Activated T-cell treated with anti-CD3 and anti-CD28 coated beads, Interleukin-2, amount 50 U/mL, for 48 hours (primary cell): ENCODE measurements around the gene PPP2R3B.
A peak's percentile ranks its signal among the peaks of the same experiment; 100 is the strongest.
"Not testable (repeated sequence)": the region's sequence is repeated elsewhere in the genome, so short reads cannot be mapped to it uniquely, and the experiment has no call there.

Source experiments
- DNase-seq, 2 experiments: peaks; one replicate each; pipeline ENCODE4 v3.0.0-alpha.2; 2020

Gene PPP2R3B, protein sequence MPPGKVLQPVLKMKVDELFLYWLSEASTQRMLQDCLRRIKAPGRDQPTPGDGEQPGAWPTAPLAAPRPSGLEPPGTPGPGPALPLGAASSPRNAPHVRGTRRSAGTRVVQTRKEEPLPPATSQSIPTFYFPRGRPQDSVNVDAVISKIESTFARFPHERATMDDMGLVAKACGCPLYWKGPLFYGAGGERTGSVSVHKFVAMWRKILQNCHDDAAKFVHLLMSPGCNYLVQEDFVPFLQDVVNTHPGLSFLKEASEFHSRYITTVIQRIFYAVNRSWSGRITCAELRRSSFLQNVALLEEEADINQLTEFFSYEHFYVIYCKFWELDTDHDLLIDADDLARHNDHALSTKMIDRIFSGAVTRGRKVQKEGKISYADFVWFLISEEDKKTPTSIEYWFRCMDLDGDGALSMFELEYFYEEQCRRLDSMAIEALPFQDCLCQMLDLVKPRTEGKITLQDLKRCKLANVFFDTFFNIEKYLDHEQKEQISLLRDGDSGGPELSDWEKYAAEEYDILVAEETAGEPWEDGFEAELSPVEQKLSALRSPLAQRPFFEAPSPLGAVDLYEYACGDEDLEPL

GRCh38 chrX:386768-387575 is at the start of gene PPP2R3B:
Gene PPP2R3B (minus strand): TSS chrX:386907. CDS start chrX:386691, 216 bp downstream.
- peak; percentile 95 to 98 for DNase-seq

- no peak for DNase-seq
These were observed 48.9 kb upstream of the PPP2R3B start for GRCh38 chrX:435536-436122.

DNA sequence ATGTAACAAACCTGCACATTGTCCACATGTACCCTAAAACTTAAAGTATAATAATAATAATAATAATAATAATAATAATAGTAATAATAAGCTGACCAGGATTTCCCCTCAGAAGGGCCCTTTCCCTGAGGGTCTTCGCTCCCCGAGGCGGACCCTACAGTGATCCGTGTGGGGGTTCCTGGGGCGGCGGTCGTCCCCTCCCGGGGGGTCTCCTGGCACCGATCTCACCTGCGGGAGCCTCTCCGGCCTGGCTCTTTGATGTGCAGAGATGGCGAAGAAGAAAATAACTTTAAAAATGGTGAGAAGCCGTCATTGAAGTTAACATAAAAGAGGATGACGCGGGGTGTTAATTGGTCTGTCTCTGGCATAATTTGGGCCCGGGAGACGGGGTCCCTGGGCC is 48.2 kb upstream of the PPP2R3B start:
- no peak for DNase-seq

- no peak for DNase-seq
These were observed 47.1 kb upstream of the PPP2R3B start for GRCh38 chrX:433771-434170.

- DNase-seq, result not testable (repeated sequence)
These were observed 46.0 kb upstream of the PPP2R3B start for GRCh38 chrX:432666-433065.

DNA sequence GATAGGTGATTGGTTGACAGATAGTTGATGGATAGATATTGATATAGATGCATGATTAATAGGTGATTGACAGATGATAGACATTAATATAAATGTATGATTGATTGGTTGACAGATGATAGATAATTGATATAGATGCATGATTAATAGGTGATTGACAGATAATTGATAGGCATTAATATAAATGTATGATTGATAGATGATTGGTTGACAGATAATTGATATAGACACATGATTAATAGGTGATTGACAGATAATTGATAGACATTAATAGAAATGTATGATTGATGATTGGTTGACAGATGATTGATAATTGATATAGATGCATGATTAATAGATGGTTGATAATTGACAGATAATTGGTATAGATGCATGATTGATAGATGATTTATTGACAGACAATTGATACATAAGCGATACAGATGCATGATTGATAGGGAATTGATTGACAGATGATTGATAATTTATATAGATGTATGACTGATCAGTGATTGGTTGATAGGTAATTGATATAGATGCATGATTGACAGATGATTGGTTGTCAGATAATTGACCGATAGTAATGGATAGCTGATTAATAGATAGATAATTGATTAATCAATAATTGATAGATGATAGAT is 44.9 kb upstream of the PPP2R3B start:
- no peak for DNase-seq

DNA sequence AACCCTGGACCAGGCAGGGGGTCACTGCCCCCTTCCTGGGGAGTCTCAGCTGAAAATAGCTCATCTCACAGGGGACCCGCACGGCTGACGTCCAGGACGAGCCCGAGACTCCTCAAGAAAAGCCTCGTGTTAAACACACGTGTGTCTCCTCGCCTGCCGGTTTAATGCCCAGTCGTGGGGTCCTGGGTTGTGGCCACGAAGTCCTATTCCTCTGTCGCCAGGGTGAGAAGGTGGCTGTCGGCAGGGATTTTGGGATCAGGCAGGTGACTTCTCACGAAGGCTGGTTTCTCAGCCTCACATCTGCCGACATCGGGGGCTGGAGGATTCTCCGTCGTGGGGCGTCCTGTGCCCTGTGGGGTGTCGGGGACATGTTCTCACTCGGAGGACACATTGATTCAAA is 44.3 kb upstream of the PPP2R3B start:
- no peak for DNase-seq

- no peak for DNase-seq
These were observed 42.6 kb upstream of the PPP2R3B start for GRCh38 chrX:429266-429825.

- DNase-seq, result peak in 1 of 2 experiments; percentile 26
These were observed 41.4 kb upstream of the PPP2R3B start for GRCh38 chrX:427812-428725.

- DNase-seq, result no peak
These were observed 40.2 kb upstream of the PPP2R3B start for GRCh38 chrX:426881-427280.

DNA sequence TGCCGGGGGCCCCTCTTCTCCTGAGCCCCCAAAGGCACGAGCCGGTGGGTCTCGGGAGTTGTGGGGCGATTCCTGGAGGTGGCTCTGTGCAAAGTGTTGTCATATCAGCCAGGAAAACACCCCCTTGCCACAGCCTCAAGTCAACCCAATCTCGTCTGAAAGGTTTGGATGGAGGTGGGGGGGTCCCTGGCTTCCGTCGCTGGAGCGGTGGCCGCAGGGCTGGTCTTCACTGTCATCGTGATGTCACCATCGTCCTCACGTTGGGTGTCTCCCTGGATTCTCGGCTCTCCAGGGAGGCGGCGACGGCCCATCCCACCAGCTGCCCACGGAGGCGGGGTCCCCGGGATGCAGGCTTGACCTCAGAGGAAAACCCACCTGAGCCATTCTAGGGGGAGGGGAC is 38.3 kb upstream of the PPP2R3B start:
- no peak for DNase-seq

DNA sequence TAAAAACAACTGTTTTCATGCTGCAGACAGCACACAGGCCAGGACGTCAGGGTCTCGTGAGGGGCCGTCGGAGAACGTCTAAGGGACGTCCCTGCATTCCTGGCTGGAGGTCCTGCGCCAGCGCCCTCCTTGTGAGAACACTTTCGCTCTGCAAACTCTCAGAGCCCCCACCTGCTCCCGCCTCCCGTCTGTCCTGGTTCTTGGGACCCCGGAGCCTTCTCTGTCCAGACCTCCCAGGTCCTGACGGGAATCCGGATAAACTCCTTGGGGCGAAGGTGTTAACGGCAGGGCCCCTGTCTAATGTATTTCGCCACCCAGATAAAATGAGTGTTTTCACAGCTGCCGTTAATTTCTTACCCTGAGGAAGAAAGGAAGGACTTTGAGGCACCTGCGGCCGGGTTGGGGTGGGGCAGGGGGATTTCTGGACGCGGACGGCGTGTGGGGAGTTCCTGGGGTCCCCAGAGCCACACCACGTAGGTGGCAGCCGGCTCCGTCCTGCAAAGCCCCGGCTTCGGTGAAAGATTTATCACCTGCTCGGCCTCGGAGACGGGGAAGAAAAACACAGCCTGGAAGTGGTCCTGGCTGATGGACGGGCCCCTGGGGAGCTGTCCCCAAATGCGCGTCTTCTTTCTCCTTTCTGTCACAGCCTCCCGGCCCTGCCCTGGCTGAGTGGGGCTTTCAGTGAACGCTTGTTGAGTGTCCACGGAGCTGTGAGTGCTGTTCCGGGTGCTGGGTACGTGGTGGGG is 35.1 kb upstream of the PPP2R3B start:
- no peak for DNase-seq

DNA sequence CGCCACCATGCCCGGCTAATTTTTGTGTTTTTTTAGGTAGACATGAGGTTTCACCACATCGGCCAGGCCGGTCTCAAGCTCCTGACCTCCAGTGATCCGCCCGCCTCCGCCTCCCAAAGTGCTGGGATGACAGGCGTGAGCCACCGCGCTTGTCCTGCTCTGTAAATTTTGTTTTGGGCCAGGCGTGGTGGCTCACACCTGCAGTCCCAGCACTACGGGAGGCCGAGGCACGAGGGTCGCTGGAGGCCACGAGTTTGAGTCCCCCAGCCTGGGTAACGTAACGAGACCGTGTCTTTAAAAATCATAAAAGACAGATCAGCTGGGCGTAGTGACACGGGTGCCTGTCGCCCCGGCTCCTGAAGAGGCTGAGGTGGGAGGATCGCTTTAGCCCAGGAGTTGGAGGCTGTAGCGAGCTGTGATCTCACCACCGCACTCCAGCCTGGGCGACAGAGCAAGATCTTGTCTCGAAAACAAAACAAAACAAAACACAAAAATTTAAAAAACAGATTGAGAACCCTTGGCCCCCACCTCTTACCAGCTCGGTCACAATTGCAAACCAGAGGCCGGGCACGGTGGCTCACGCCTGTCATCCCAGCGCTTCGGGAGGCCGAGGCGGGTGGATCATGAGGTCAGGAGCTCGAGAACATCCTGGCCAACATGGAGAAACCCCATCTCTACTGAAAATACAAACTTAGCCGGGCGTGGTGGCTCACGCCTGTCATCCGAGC is 34.0 kb upstream of the PPP2R3B start:
- no peak for DNase-seq

- no peak for DNase-seq
These were observed 32.4 kb upstream of the PPP2R3B start for GRCh38 chrX:418927-419729.

- not testable (repeated sequence) for DNase-seq
These were observed 28.8 kb upstream of the PPP2R3B start for GRCh38 chrX:415498-415897.

DNA sequence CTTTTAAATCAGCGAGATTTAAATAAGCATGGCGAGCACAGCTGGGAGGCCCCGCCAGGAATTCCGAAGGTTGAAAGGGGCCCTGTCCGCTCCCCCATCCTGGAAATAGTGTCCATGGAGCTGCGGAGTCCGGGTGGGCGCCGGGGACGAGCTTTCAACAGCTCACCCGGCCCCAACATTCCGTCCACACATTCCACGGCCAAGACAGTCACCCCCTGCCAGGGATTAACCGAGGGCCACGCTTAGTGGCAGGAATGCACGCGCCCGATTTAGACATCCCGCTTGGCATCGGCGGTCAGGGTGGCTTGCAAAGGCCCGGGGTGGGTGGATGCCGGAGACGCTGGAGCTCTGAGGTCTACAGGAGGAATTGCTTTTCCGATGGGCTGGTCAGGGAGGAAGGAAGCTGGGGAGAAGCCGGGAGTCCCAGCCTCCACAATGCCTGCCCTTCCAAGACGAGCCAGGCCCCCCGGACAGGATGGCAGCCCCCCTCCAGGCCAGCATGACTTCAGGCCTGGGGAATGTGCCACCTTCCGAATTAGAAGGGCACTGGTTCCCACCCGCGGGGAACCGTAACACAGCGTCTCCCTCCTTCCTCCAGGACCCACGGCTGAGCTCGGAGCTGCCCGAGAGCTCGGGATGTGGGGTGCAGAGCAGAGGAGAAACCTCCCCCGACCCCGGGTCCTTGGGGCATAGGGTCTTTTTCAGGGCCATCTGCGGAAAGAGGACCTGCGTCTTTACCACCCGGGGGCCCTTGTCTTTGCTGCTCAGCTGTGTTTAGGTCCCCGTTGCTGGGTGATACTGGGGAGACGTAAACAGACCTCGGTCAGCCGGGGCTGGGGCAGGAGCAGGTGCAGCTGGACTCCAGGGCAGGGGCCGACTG is 26.9 kb upstream of the PPP2R3B start:
- no peak for DNase-seq

DNA sequence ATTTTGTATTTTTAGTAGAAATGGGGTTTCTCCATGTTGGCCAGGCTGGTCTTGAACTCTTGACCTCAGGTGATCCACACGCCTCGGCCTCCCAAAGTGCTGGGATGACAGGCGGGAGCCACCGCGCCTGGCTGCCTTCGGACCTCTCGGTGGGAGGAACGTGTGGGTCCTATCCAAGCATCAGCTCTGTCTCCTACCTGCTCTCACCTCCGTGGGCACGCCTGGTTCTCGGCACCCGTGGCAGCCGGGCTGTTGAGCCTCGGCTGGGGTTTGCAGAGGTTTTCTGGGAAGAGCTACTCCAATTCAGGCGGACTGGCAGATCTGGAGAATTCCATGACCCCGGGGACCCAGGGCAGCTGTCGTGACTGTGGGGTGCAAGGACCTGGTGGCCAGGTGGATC is 23.6 kb upstream of the PPP2R3B start:
- DNase-seq, result no peak

GRCh38 chrX:405149-405548 is 18.4 kb upstream of the PPP2R3B start:
- no peak for DNase-seq
